ENCODE results near the gene LMCD1. TPM values are rescaled to one million over a fixed set of nuclear protein-coding genes. Genes with fewer than 3 reads are reported as not detected.

Gene LMCD1
- total RNA-seq, 2 experiments from 2014 or later, result 0.47 TPM; not detected in 1

- ChIA-PET POLR2A (no interaction called here), CTCF (ENCODE audit: unreplicated experiment) (no interaction called here)
- no peaks in the 10 kb centered on the region for H4K20me1 ChIP-seq (ENCODE audit: insufficient read depth, low read length)
- H3K4me2 ChIP-seq (ENCODE audit: low read length), result no peak overlapping the region
- no peak overlapping the region for H3K4me3 ChIP-seq (ENCODE audit: low read depth, low read length, poor library complexity, severe bottlenecking)
- no TSS peak for BruUV-seq (replicated peaks)
- TF ChIP-seq EZH2phosphoT487 (IDR thresholded peaks at IDR 0.05; ENCODE audit: borderline replicate concordance, low read depth, low read length) (no peak), CTCF (conservative IDR thresholded peaks at IDR 0.05; ENCODE audit: low read length) (no peak)
- H2AFZ ChIP-seq (ENCODE audit: low read length), result no peak overlapping the region
- no peaks in the 10 kb centered on the region for H3K9me3 ChIP-seq (ENCODE audit: low read length)
- H3K36me3 ChIP-seq (ENCODE audit: insufficient read depth, low read length), result no peaks in the 10 kb centered on the region
- H3K79me2 ChIP-seq (ENCODE audit: insufficient read depth, low read depth, low read length), result no peaks in the 10 kb centered on the region
- intact Hi-C loops (cut with micrococcal nuclease; ENCODE audit: unreplicated experiment), result no loop called here
- H3K27ac ChIP-seq (ENCODE audit: low read depth, low read length, poor library complexity, severe bottlenecking), result no peak overlapping the region
- H3K4me1 ChIP-seq (ENCODE audit: insufficient read depth, low read length, poor library complexity, severe bottlenecking), result no peaks in the 10 kb centered on the region
- DNase-seq (ENCODE audit: low spot score), result no peak
- H3K9me2 ChIP-seq (ENCODE audit: insufficient read depth, low read length), result no peaks in the 10 kb centered on the region
Observed at GRCh38 chr3:8460815-8461456, 40.7 kb upstream of the LMCD1 start.

- POLR2A ChIA-PET, result no interaction called here
- H4K20me1 ChIP-seq (ENCODE audit: insufficient read depth, low read length), result no peaks in the 10 kb centered on the region
- no peak for TF ChIP-seq EZH2phosphoT487 (IDR thresholded peaks at IDR 0.05; ENCODE audit: borderline replicate concordance, low read depth, low read length)
- no peak for TF ChIP-seq CTCF (conservative IDR thresholded peaks at IDR 0.05; ENCODE audit: low read length)
- H3K27ac ChIP-seq (ENCODE audit: low read depth, low read length, poor library complexity, severe bottlenecking), result no peak overlapping the region
- no peak for DNase-seq (ENCODE audit: low spot score)
- H3K9me2 ChIP-seq (ENCODE audit: insufficient read depth, low read length), result no peaks in the 10 kb centered on the region
- no TSS peak for BruUV-seq (replicated peaks)
- no peaks in the 10 kb centered on the region for H3K9me3 ChIP-seq (ENCODE audit: low read length)
- H3K4me1 ChIP-seq (ENCODE audit: insufficient read depth, low read length, poor library complexity, severe bottlenecking), result no peaks in the 10 kb centered on the region
- no peak overlapping the region for H2AFZ ChIP-seq (ENCODE audit: low read length)
- intact Hi-C loops (cut with micrococcal nuclease; ENCODE audit: unreplicated experiment), result no loop called here
- no peak overlapping the region for H3K4me3 ChIP-seq (ENCODE audit: low read depth, low read length, poor library complexity, severe bottlenecking)
- CTCF ChIA-PET (ENCODE audit: unreplicated experiment), result no interaction called here
- no peaks in the 10 kb centered on the region for H3K36me3 ChIP-seq (ENCODE audit: insufficient read depth, low read length)
- H3K4me2 ChIP-seq (ENCODE audit: low read length), result no peak overlapping the region
- H3K79me2 ChIP-seq (ENCODE audit: insufficient read depth, low read depth, low read length), result no peaks in the 10 kb centered on the region
Observed at GRCh38 chr3:8464668-8465067, 37.0 kb upstream of the LMCD1 start.

GRCh38 chr3:8466526-8466925 is 35.1 kb upstream of the LMCD1 start:
- Histone ChIP-seq H3K4me3 (ENCODE audit: low read depth, low read length, poor library complexity, severe bottlenecking) (no peak overlapping the region), H3K4me2 (ENCODE audit: low read length) (no peak overlapping the region), H3K4me1 (ENCODE audit: insufficient read depth, low read length, poor library complexity, severe bottlenecking) (no peaks in the 10 kb centered on the region), H2AFZ (ENCODE audit: low read length) (no peak overlapping the region), H4K20me1 (ENCODE audit: insufficient read depth, low read length) (no peaks in the 10 kb centered on the region), H3K79me2 (ENCODE audit: insufficient read depth, low read depth, low read length) (no peaks in the 10 kb centered on the region), H3K9me2 (ENCODE audit: insufficient read depth, low read length) (no peaks in the 10 kb centered on the region), H3K9me3 (ENCODE audit: low read length) (no peaks in the 10 kb centered on the region), H3K36me3 (ENCODE audit: insufficient read depth, low read length) (no peaks in the 10 kb centered on the region), H3K27ac (ENCODE audit: low read depth, low read length, poor library complexity, severe bottlenecking) (no peak overlapping the region)
- ChIA-PET CTCF (ENCODE audit: unreplicated experiment) (no interaction called here), POLR2A (no interaction called here)
- no peak for TF ChIP-seq CTCF (conservative IDR thresholded peaks at IDR 0.05; ENCODE audit: low read length)
- TF ChIP-seq EZH2phosphoT487 (IDR thresholded peaks at IDR 0.05; ENCODE audit: borderline replicate concordance, low read depth, low read length), result no peak
- no peak for DNase-seq (ENCODE audit: low spot score)
- no TSS peak for BruUV-seq (replicated peaks)
- intact Hi-C loops (cut with micrococcal nuclease; ENCODE audit: unreplicated experiment), result no loop called here
